ENCODE results near the gene TMEM95. TPM values are rescaled to one million over a fixed set of nuclear protein-coding genes. Genes with fewer than 3 reads are reported as not detected.
"Not testable (repeated sequence)": the region's sequence is repeated elsewhere in the genome, so short reads cannot be mapped to it uniquely, and the experiment has no call there.

Gene TMEM95
- total RNA-seq, 3 donors from 2014 or later, result not detected

DNA sequence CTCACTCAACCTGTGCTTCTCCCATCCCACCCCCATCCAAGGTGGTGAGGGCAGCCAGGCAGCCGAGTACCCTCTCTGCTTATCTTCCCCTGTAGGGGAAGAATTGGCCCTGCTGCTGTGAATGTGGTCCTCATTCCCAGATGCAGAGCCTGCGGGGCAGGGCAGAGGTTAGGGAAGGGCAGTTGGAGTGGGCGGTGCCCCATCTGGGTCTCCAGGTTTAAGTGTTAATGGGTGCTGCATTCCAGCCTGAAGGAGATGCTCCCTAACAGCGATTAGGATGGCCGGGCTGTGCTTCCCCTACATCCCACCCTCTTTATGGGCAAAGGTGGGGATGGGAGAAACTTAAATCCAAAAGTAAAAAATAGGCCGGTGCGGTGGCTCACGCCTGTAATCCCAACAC lies 12.1 kb downstream of the TMEM95 start:
- Mint-ChIP-seq H3K9me3 (no peaks in the 10 kb centered on the region), H3K4me3 (no peak overlapping the region), H3K4me1 (ENCODE audit: low read depth) (no peaks in the 10 kb centered on the region), H3K27me3 (ENCODE audit: low read depth) (peaks cover under 1% of the 10 kb centered on the region), H3K36me3 (ENCODE audit: insufficient read depth) (no peaks in the 10 kb centered on the region)
- DNase-seq, result no peak
- ATAC-seq, result no peak

DNA sequence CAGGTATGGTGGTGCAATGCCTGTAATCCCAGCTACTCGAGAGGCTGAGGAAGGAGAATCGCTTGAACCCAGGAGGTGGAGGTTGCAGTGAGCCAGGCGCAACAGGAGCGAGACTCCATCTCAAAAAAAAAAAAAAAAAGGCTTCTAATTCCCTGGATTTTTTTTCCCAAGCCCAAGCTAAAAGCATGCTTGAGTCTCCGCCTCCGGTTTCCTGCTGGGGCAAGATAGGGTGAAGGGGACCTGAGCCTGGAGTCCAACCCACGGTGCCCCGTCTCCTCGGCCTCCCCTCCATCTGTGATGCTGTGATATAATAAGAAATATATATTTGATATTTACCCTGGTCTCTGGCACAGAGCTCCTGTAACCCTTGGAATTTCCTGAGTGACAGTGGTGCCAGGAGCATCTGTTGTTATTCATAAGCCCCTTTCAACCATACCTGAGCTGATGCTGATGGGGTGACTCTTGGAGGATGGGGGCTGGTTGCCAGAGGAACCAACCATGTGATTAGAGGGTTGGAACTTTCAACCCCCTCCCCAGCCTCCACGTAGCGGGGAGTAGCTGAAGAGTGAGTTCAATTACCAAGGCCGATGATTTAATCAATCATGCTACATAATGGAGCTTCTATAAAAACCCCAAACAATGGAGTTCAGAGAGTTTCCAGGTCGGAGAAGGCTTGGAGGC lies 13.1 kb downstream of the TMEM95 start:
- H3K4me3 Mint-ChIP-seq, result no peak overlapping the region
- H3K4me1 Mint-ChIP-seq (ENCODE audit: low read depth), result no peaks in the 10 kb centered on the region
- no peaks in the 10 kb centered on the region for H3K9me3 Mint-ChIP-seq
- no peak for DNase-seq
- no peaks in the 10 kb centered on the region for H3K27me3 Mint-ChIP-seq (ENCODE audit: low read depth)
- ATAC-seq, result no peak
- no peaks in the 10 kb centered on the region for H3K36me3 Mint-ChIP-seq (ENCODE audit: insufficient read depth)

DNA sequence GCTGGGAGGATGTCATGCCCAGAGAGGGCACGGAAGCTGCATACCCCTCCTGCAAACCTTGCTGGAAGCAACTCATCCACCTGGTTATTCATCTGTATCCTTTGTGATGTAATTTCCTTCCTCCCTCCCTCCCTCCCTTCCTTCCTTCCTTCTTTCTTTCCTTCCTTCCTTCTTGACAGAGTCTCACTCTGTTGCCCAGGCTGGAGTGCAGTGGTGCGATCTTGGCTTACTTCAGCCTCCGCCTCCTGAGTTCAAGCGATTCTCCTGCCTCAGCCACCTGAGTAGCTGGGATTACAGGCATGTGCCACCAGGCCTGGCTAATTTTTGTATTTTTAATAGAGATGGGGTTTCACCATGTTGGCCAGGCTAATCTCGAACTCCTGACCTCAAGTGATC lies 13.6 kb downstream of the TMEM95 start:
- ATAC-seq; H3K4me1 Mint-ChIP-seq (ENCODE audit: low read depth); H3K27me3 Mint-ChIP-seq (ENCODE audit: low read depth); H3K9me3 Mint-ChIP-seq; DNase-seq; H3K4me3 Mint-ChIP-seq; H3K36me3 Mint-ChIP-seq (ENCODE audit: insufficient read depth): not testable (repeated sequence)

DNA sequence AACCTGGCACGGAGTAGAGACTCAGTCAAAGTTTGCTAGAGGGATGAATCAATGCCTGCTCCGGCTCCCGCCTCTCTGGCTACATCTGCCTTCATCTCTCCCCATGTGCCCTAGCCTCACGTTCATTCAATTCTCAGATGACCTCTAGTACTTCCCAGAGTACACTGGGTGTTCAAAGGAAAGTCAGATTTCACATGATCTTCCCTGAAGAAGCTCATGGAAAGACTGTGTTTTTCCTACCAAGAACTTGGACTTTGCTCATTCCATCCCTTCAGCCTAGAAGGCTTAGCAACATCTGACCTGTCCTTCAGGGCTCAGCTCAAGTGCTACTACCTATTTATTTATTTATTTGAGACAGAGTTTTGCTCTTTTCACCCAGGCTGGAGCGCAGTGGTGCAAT lies 14.9 kb downstream of the TMEM95 start:
- Mint-ChIP-seq H3K27me3 (ENCODE audit: low read depth) (no peaks in the 10 kb centered on the region), H3K4me3 (no peak overlapping the region), H3K9me3 (no peaks in the 10 kb centered on the region), H3K4me1 (ENCODE audit: low read depth) (no peaks in the 10 kb centered on the region), H3K36me3 (ENCODE audit: insufficient read depth) (no peaks in the 10 kb centered on the region)
- no peak for ATAC-seq
- no peak for DNase-seq

DNA sequence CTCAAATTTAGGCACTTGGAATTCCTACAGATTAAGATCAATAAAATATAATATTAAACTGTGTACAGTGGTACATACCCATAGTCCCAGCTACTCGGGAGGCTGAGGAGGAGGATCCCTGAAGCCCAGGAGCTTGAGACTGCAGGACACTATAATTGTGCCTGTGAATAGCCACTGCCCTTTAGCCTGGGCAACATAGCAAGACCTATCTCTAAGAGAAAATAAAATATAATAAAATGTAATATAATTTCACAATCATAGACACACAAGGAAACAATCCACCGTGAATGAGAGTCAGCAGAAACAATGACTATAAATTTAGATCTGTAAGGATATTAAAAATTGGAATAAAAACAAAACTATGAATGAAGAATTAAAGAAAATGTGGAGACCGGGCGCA lies 15.9 kb downstream of the TMEM95 start:
- Mint-ChIP-seq H3K4me3 (no peak overlapping the region), H3K4me1 (ENCODE audit: low read depth) (no peaks in the 10 kb centered on the region), H3K27me3 (ENCODE audit: low read depth) (no peaks in the 10 kb centered on the region), H3K9me3 (no peaks in the 10 kb centered on the region), H3K36me3 (ENCODE audit: insufficient read depth) (no peaks in the 10 kb centered on the region)
- DNase-seq, result no peak
- no peak for ATAC-seq

DNA sequence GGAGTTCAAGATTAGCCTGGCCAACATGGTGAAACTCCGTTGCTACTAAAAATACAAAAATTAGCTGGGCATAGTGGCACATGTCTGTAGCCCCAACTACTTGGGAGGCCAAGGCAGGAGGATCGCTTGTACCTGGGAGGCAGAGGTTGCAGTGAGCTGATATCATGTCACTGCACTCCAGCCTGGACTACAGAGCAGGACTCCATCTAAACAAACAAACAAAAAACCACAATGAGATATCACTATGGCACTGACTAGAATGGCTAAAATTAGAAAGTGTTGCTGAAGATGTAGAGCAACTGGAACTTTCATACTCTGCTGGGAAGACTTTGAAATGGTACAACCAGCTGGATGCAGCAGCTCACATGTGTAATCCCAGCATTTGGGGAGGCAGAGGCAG lies 19.4 kb downstream of the TMEM95 start:
- ATAC-seq (no peak), DNase-seq (no peak)
- peaks cover 2% of the 10 kb centered on the region for H3K36me3 Mint-ChIP-seq (ENCODE audit: insufficient read depth)
- no peaks in the 10 kb centered on the region for H3K4me1 Mint-ChIP-seq (ENCODE audit: low read depth)
- H3K27me3 Mint-ChIP-seq (ENCODE audit: low read depth), result peaks cover 13% of the 10 kb centered on the region
- peaks cover 4% of the 10 kb centered on the region for H3K9me3 Mint-ChIP-seq
- no peak overlapping the region for H3K4me3 Mint-ChIP-seq

DNA sequence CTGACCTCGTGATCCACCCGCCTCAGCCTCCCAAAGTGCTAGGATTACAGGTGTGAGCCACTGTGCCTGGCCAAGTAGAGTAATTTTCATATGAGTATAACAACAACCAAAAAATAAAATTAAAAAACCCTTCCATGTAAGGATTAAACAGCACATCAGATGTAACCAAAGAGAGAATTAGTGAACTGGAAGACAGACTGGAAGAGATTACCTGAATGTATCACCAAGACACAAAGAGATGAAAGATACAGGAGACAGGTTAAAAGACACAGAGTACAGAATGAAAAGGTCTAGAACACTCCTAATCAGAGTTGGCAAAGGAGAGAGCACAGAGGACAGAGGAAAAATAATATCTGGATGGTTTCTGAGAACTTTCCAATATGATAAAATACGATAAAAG lies 24.2 kb downstream of the TMEM95 start:
- peaks cover 4% of the 10 kb centered on the region for H3K9me3 Mint-ChIP-seq
- no peak overlapping the region for H3K4me3 Mint-ChIP-seq
- DNase-seq (no peak), ATAC-seq (no peak)
- H3K27me3 Mint-ChIP-seq (ENCODE audit: low read depth), result peaks cover 41% of the 10 kb centered on the region
- H3K36me3 Mint-ChIP-seq (ENCODE audit: insufficient read depth), result peaks cover 2% of the 10 kb centered on the region
- peaks cover 5% of the 10 kb centered on the region for H3K4me1 Mint-ChIP-seq (ENCODE audit: low read depth)

DNA sequence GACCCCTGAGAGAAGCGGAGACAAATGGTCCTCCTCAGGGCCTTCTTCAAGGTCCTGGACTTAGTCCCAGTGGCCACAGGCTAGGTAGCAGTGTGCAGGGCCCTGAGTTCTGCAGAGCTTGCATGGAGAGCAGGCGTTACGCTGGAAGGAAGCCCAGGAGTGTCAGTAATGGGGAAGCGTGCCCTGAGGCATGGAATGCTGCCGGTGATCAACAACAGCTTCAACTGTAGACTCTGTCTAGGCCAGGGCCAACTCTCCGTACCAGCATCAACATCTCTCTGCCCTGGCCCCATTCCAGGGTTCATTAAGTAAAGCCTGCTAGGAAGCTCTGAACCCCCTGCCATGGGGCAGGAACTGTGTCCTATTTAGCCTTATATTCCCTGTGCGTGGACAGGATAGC lies 25.4 kb downstream of the TMEM95 start:
- peaks cover 41% of the 10 kb centered on the region for H3K27me3 Mint-ChIP-seq (ENCODE audit: low read depth)
- no peak overlapping the region for H3K4me3 Mint-ChIP-seq
- peaks cover 2% of the 10 kb centered on the region for H3K36me3 Mint-ChIP-seq (ENCODE audit: insufficient read depth)
- ATAC-seq, result no peak
- peaks cover 9% of the 10 kb centered on the region for H3K4me1 Mint-ChIP-seq (ENCODE audit: low read depth)
- peaks cover 4% of the 10 kb centered on the region for H3K9me3 Mint-ChIP-seq
- no peak for DNase-seq

DNA sequence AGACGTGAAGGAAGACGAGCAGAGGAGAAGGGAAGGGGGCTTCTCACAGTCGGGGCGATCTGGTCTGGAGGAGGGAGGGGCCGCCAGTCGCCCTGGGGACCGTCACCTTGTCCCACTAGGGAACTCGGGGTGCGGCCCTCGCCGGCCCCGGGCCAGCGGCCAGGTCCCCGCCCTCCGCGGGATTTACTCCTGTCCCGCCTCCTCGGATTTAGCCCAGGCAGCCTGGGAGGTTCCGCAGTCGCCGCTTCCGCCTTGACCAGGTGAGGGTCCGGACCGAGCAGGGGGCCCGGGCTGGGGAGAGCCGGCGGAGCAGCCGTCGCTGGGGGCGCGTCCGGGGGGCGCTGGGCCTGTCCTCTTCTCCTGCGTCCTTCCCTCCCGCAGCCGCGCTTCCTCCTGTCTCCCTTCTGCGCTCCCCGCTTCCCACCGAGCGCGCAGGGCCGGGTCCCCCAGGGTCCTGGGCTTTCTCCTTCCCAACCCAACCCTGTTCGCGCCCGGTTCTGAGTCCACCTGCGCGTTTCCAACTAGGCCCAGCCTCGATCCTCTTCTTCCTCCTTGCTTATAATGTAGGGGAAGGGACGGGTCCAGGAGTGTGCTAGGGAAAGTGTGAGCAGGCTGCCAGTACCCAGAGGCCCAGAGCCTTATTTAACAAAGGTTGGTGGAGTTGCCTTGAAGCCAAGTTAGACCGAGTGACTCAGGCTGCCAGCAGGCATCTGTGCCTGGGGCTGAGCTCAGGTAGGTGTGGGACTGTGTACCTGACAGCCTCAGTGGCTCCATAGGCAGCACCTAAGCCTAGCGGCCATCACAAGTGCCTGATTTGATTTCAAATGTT lies 26.1 kb downstream of the TMEM95 start, which contains the start of gene TNK1:
Gene TNK1, plus strand, starts transcription at position 235 of the 829 bp plus-strand sequence. CDS start 1,838 bp downstream, outside the sequence.
- Mint-ChIP-seq H3K4me1 (ENCODE audit: low read depth) (peaks cover 9% of the 10 kb centered on the region), H3K27me3 (ENCODE audit: low read depth) (peaks cover 41% of the 10 kb centered on the region), H3K9me3 (peaks cover 4% of the 10 kb centered on the region), H3K36me3 (ENCODE audit: insufficient read depth) (peaks cover 2% of the 10 kb centered on the region), H3K4me3 (no peak within 1 kb of the TSS)
- no peak for ATAC-seq
- DNase-seq, result no peak

DNA sequence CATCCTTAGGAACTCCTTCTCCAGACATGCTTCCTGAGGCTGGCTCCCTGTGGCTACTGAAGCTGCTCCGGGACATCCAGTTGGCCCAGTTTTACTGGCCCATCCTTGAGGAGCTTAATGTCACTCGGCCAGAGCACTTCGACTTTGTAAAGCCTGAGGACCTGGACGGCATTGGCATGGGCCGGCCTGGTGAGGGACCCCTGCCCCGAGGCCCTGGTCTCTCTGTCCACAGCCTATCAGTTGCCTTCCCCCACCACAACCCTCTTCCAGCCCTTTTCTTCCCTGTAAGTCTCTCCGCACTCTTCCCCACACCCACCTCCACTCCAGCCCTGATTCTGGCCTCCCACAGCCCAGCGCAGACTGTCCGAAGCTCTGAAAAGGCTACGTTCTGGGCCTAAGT lies 27.9 kb downstream of the TMEM95 start:
- Mint-ChIP-seq H3K4me3 (no peak overlapping the region), H3K27me3 (ENCODE audit: low read depth) (peaks cover 35% of the 10 kb centered on the region), H3K9me3 (peaks cover 4% of the 10 kb centered on the region), H3K4me1 (ENCODE audit: low read depth) (peaks cover 9% of the 10 kb centered on the region), H3K36me3 (ENCODE audit: insufficient read depth) (peaks cover 2% of the 10 kb centered on the region)
- ATAC-seq (no peak), DNase-seq (no peak)

DNA sequence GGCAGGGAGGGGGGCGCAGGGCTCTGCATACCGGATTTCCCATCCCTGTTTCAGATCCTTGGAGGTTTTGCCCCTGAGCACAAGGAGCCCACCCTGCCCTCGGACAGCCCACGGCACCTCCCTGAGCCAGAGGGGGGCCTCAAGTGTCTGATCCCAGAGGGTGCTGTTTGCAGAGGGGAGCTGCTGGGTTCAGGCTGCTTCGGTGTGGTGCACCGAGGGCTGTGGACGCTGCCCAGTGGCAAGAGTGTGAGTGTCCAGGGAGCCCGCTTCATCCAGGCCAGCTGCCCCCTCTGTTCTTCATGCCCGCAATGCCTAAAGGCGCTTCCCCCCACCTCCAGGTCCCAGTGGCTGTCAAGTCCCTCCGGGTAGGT lies 28.4 kb downstream of the TMEM95 start:
- Mint-ChIP-seq H3K4me1 (ENCODE audit: low read depth) (peaks cover 9% of the 10 kb centered on the region), H3K9me3 (peaks cover 4% of the 10 kb centered on the region), H3K27me3 (ENCODE audit: low read depth) (peaks cover 35% of the 10 kb centered on the region), H3K4me3 (no peak overlapping the region), H3K36me3 (ENCODE audit: insufficient read depth) (peaks cover 2% of the 10 kb centered on the region)
- no peak for ATAC-seq
- DNase-seq, result no peak

DNA sequence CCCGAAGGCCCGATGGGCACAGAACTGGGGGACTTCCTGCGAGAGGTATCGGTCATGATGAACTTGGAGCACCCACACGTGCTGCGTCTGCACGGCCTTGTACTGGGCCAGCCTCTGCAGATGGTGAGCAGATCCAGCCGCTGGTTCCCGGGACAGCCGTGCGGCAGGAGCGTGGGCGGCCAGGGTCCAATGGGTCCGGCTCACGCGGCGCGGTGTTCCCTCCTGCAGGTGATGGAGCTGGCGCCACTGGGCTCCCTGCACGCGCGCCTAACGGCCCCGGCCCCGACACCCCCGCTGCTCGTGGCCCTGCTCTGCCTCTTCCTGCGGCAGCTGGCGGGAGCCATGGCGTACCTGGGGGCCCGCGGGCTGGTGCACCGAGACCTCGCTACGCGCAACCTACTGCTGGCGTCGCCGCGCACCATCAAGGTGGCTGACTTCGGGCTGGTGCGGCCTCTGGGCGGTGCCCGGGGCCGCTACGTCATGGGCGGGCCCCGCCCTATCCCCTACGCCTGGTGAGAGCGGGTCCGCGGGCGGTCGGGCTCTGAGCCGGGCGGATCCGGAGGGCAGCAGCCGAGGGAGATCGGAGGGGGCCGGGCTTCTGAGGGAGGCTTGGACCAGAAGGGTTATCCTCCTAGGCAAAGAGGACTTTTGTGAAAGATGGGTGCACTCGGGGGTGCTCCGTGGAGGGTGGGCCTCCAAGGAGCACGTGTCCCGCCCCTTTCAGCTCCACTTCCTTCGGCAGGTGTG lies 29.0 kb downstream of the TMEM95 start:
- Mint-ChIP-seq H3K9me3 (peaks cover 4% of the 10 kb centered on the region), H3K4me1 (ENCODE audit: low read depth) (peaks cover 9% of the 10 kb centered on the region), H3K4me3 (peak overlapping the region; percentile 80), H3K27me3 (ENCODE audit: low read depth) (peaks cover 33% of the 10 kb centered on the region), H3K36me3 (ENCODE audit: insufficient read depth) (peaks cover 2% of the 10 kb centered on the region)
- ATAC-seq (peak; percentile 99), DNase-seq (peak; percentile 71)

DNA sequence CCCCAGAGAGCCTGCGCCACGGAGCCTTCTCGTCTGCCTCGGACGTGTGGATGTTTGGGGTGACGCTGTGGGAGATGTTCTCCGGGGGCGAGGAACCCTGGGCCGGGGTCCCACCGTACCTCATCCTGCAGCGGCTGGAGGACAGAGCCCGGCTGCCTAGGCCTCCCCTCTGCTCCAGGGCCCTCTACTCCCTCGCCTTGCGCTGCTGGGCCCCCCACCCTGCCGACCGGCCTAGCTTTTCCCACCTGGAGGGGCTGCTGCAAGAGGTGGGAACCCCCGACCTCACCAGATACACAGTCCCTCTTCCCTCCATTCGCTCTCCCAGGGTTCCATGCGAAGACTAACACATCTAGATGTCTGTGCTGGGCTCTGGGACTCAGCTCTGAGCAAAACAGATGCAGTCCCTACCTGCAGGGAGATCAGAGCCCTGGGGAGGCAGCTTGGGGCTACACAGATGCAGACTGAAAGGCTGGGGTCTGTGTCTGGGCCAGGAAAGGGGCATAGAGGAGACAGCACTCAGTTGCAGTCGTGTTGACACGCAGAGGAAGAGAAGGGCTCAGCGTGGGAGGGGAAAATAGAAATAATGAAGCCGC lies 29.6 kb downstream of the TMEM95 start:
- H3K27me3 Mint-ChIP-seq (ENCODE audit: low read depth), result peaks cover 26% of the 10 kb centered on the region
- ATAC-seq (no peak), DNase-seq (no peak)
- no peaks in the 10 kb centered on the region for H3K9me3 Mint-ChIP-seq
- H3K4me1 Mint-ChIP-seq (ENCODE audit: low read depth), result peaks cover 9% of the 10 kb centered on the region
- peaks cover 5% of the 10 kb centered on the region for H3K36me3 Mint-ChIP-seq (ENCODE audit: insufficient read depth)
- peak overlapping the region; percentile 80 for H3K4me3 Mint-ChIP-seq

DNA sequence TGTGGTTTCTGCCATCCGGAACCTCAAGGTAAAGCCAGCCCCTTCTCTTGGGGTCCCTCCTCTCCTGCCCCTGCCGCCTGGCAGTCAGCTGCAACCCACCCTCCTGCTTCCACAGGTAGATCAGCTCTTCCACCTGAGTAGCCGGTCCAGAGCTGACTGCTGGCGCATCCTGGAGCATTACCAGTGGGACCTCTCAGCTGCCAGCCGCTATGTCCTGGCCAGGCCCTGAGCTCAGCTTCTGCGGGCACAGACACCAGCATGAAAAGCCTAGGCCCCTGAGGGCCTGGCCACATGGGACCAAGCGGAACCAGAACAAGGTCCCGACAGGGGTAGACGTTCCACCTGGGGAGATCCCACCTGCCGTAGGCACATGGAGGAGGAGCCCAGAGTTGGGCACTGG lies 33.9 kb downstream of the TMEM95 start:
- Mint-ChIP-seq H3K27me3 (ENCODE audit: low read depth) (no peaks in the 10 kb centered on the region), H3K9me3 (no peaks in the 10 kb centered on the region), H3K4me1 (ENCODE audit: low read depth) (peaks cover 26% of the 10 kb centered on the region), H3K4me3 (no peak overlapping the region), H3K36me3 (ENCODE audit: insufficient read depth) (peaks cover 14% of the 10 kb centered on the region)
- no peak for DNase-seq
- no peak for ATAC-seq
